ENCODE measurements around the gene MKNK1. TPM values are rescaled to one million over a fixed set of nuclear protein-coding genes. Genes with fewer than 3 reads are reported as not detected.
"Not testable (repeated sequence)": the region's sequence is repeated elsewhere in the genome, so short reads cannot be mapped to it uniquely, and the experiment has no call there.

The MKNK1 gene
- total RNA-seq = 25.4 TPM

- Histone ChIP-seq H3K27me3 (ENCODE audit: insufficient read depth, low read length) (no peaks in the 10 kb centered on the region), H3K4me3 (ENCODE audit: low read length) (peak within 1 kb of the TSS; percentile 97), H3K4me1 (ENCODE audit: insufficient read depth, low read length) (peaks cover 66% of the 10 kb centered on the region), H3K9me3 (ENCODE audit: low read depth, low read length) (no peaks in the 10 kb centered on the region)
These were observed at the start of gene MKNK1 for GRCh38 chr1:46603858-46604549. Gene MKNK1, minus strand, starts transcription at chr1:46604268. Its CDS starts 20,941 bp downstream, at chr1:46583327.

GRCh38 chr1:46653405-46653958 lies 49.4 kb upstream of the MKNK1 start:
- H3K4me3 ChIP-seq (ENCODE audit: low read length) = no peak overlapping the region
- H3K27me3 ChIP-seq (ENCODE audit: insufficient read depth, low read length) = no peaks in the 10 kb centered on the region
- H3K9me3 ChIP-seq (ENCODE audit: low read depth, low read length) = no peaks in the 10 kb centered on the region
- H3K4me1 ChIP-seq (ENCODE audit: insufficient read depth, low read length) = no peaks in the 10 kb centered on the region

- Histone ChIP-seq H3K4me1 (ENCODE audit: insufficient read depth, low read length) (no peaks in the 10 kb centered on the region), H3K27me3 (ENCODE audit: insufficient read depth, low read length) (no peaks in the 10 kb centered on the region), H3K4me3 (ENCODE audit: low read length) (no peak overlapping the region), H3K9me3 (ENCODE audit: low read depth, low read length) (no peaks in the 10 kb centered on the region)
These were observed 48.4 kb upstream of the MKNK1 start for GRCh38 chr1:46652321-46653100.

- not testable (repeated sequence) for H3K27me3 ChIP-seq (ENCODE audit: insufficient read depth, low read length); H3K4me1 ChIP-seq (ENCODE audit: insufficient read depth, low read length); H3K4me3 ChIP-seq (ENCODE audit: low read length); H3K9me3 ChIP-seq (ENCODE audit: low read depth, low read length)
These were observed 47.1 kb upstream of the MKNK1 start for GRCh38 chr1:46651152-46651551.

GRCh38 chr1:46650491-46650890 lies 46.4 kb upstream of the MKNK1 start:
- Histone ChIP-seq H3K4me3 (ENCODE audit: low read length) (no peak overlapping the region), H3K9me3 (ENCODE audit: low read depth, low read length) (no peaks in the 10 kb centered on the region), H3K4me1 (ENCODE audit: insufficient read depth, low read length) (no peaks in the 10 kb centered on the region), H3K27me3 (ENCODE audit: insufficient read depth, low read length) (no peaks in the 10 kb centered on the region)

- Histone ChIP-seq H3K4me3 (ENCODE audit: low read length) (no peak overlapping the region), H3K9me3 (ENCODE audit: low read depth, low read length) (no peaks in the 10 kb centered on the region), H3K4me1 (ENCODE audit: insufficient read depth, low read length) (no peaks in the 10 kb centered on the region), H3K27me3 (ENCODE audit: insufficient read depth, low read length) (no peaks in the 10 kb centered on the region)
These were observed 45.7 kb upstream of the MKNK1 start for GRCh38 chr1:46649764-46650163.

GRCh38 chr1:46647611-46648010 lies 43.5 kb upstream of the MKNK1 start:
- Histone ChIP-seq H3K27me3 (ENCODE audit: insufficient read depth, low read length) (no peaks in the 10 kb centered on the region), H3K4me1 (ENCODE audit: insufficient read depth, low read length) (no peaks in the 10 kb centered on the region), H3K9me3 (ENCODE audit: low read depth, low read length) (no peaks in the 10 kb centered on the region), H3K4me3 (ENCODE audit: low read length) (no peak overlapping the region)

- no peak overlapping the region for H3K4me3 ChIP-seq (ENCODE audit: low read length)
- H3K4me1 ChIP-seq (ENCODE audit: insufficient read depth, low read length) = no peaks in the 10 kb centered on the region
- no peaks in the 10 kb centered on the region for H3K27me3 ChIP-seq (ENCODE audit: insufficient read depth, low read length)
- no peaks in the 10 kb centered on the region for H3K9me3 ChIP-seq (ENCODE audit: low read depth, low read length)
These were observed 42.8 kb upstream of the MKNK1 start for GRCh38 chr1:46646844-46647243.

GRCh38 chr1:46646331-46646730 lies 42.3 kb upstream of the MKNK1 start:
- no peak overlapping the region for H3K4me3 ChIP-seq (ENCODE audit: low read length)
- no peaks in the 10 kb centered on the region for H3K9me3 ChIP-seq (ENCODE audit: low read depth, low read length)
- no peaks in the 10 kb centered on the region for H3K27me3 ChIP-seq (ENCODE audit: insufficient read depth, low read length)

GRCh38 chr1:46645815-46646214 lies 41.7 kb upstream of the MKNK1 start:
- H3K4me3 ChIP-seq (ENCODE audit: low read length) = no peak overlapping the region
- no peaks in the 10 kb centered on the region for H3K4me1 ChIP-seq (ENCODE audit: insufficient read depth, low read length)
- H3K27me3 ChIP-seq (ENCODE audit: insufficient read depth, low read length) = no peaks in the 10 kb centered on the region
- H3K9me3 ChIP-seq (ENCODE audit: low read depth, low read length) = no peaks in the 10 kb centered on the region

More at GRCh38 chr1:46646331-46646730, 42.3 kb upstream of the MKNK1 start:
- H3K4me1 ChIP-seq (ENCODE audit: insufficient read depth, low read length) = no peaks in the 10 kb centered on the region

GRCh38 chr1:46643368-46643775 lies 39.3 kb upstream of the MKNK1 start:
- H3K9me3 ChIP-seq (ENCODE audit: low read depth, low read length) = no peaks in the 10 kb centered on the region
- no peaks in the 10 kb centered on the region for H3K27me3 ChIP-seq (ENCODE audit: insufficient read depth, low read length)
- H3K4me1 ChIP-seq (ENCODE audit: insufficient read depth, low read length) = no peaks in the 10 kb centered on the region
- H3K4me3 ChIP-seq (ENCODE audit: low read length) = no peak overlapping the region

- Histone ChIP-seq H3K4me1 (ENCODE audit: insufficient read depth, low read length) (no peaks in the 10 kb centered on the region), H3K9me3 (ENCODE audit: low read depth, low read length) (no peaks in the 10 kb centered on the region), H3K4me3 (ENCODE audit: low read length) (no peak overlapping the region), H3K27me3 (ENCODE audit: insufficient read depth, low read length) (no peaks in the 10 kb centered on the region)
These were observed 38.1 kb upstream of the MKNK1 start for GRCh38 chr1:46642115-46642680.

GRCh38 chr1:46639547-46639946 lies 35.5 kb upstream of the MKNK1 start:
- Histone ChIP-seq H3K4me3 (ENCODE audit: low read length) (no peak overlapping the region), H3K27me3 (ENCODE audit: insufficient read depth, low read length) (no peaks in the 10 kb centered on the region), H3K9me3 (ENCODE audit: low read depth, low read length) (no peaks in the 10 kb centered on the region), H3K4me1 (ENCODE audit: insufficient read depth, low read length) (no peaks in the 10 kb centered on the region)

- Histone ChIP-seq H3K4me3 (ENCODE audit: low read length) (no peak overlapping the region), H3K9me3 (ENCODE audit: low read depth, low read length) (no peaks in the 10 kb centered on the region), H3K4me1 (ENCODE audit: insufficient read depth, low read length) (no peaks in the 10 kb centered on the region), H3K27me3 (ENCODE audit: insufficient read depth, low read length) (no peaks in the 10 kb centered on the region)
These were observed 34.9 kb upstream of the MKNK1 start for GRCh38 chr1:46638921-46639320.

GRCh38 chr1:46637444-46638083 lies 33.5 kb upstream of the MKNK1 start:
- Histone ChIP-seq H3K9me3 (ENCODE audit: low read depth, low read length) (no peaks in the 10 kb centered on the region), H3K27me3 (ENCODE audit: insufficient read depth, low read length) (no peaks in the 10 kb centered on the region), H3K4me3 (ENCODE audit: low read length) (no peak overlapping the region), H3K4me1 (ENCODE audit: insufficient read depth, low read length) (no peaks in the 10 kb centered on the region)

Data from mononuclear cell (primary cell).